ENCODE results near the gene DLK1. TPM values are rescaled to one million over a fixed set of nuclear protein-coding genes. Genes with fewer than 3 reads are reported as not detected.

The DLK1 gene
- total and polyA plus RNA-seq, 8 donors, result 7.7 to 65.5 (median 15.2) TPM

DNA sequence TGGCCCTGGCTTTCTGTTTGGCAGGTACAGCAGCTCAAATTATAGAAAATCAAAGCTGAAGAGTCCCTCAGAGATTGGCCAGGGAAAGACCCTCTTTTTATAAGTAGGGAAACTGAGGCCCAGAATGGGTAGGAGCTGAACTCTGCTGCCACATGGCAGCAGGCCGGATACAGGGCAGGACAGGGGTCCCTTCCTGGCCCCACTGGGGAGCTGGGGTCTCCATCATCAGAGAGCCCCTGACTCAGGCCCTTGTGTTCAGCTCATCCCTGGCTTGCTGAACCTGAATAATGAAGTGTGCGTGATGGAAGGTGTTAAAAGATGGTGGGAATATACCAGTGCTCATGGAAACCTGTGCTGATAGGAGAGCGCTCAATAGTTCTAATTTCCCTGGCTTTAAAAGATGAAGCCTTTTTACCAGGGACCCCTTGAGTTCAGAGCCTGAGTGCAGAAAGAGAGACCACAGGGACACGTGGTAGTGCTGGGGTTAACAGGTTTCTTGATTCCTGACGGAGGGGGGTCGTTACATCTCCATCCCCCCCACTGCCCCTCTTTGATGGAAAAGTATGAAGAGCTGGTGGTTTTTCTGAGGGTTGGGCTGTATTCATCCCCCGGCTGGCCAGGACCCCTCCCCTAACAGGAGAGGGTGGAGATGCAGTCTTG is 4.4 kb downstream of the DLK1 start:
- Histone ChIP-seq H3K9me3 (no peaks in the 10 kb centered on the region), H3K4me1 (no peaks in the 10 kb centered on the region), H3K27me3 (peaks cover 0 to 2% (median 0%) of the 10 kb centered on the region in 4 donors), H3K36me3 (no peaks in the 10 kb centered on the region), H3K27ac (no peak overlapping the region), H3K4me3 (no peak overlapping the region)
- DNase-seq (no peak), ATAC-seq (no peak), FAIRE-seq (no peak)
- WGBS, 2 donors, result 61 to 71% methylated on average over 7 of the region's 7 CpGs
- intact Hi-C loops (cut with DNase I), result no loop called here
- no peak for TF ChIP-seq CTCF (IDR thresholded peaks at IDR 0.05)

- no peak for TF ChIP-seq CTCF (IDR thresholded peaks at IDR 0.05)
- WGBS, 2 donors, result 70 to 79% methylated on average over 34 of the region's 34 CpGs
- FAIRE-seq (no peak), ATAC-seq (no peak), DNase-seq (peak in 1 of 6 donors; percentile 49)
- Histone ChIP-seq H3K27me3 (peaks cover 0 to 2% (median 0%) of the 10 kb centered on the region in 4 donors), H3K27ac (no peak overlapping the region), H3K4me1 (no peaks in the 10 kb centered on the region), H3K9me3 (no peaks in the 10 kb centered on the region), H3K4me3 (no peak overlapping the region), H3K36me3 (no peaks in the 10 kb centered on the region)
- intact Hi-C loops (cut with DNase I), result no loop called here
These were observed 5.4 kb downstream of the DLK1 start for GRCh38 chr14:100731846-100732765.

GRCh38 chr14:100732766-100733100 is 6.0 kb downstream of the DLK1 start:
- intact Hi-C loops (cut with DNase I), result no loop called here
- DNase-seq (peak in 1 of 6 donors; percentile 38), ATAC-seq (no peak), FAIRE-seq (no peak)
- 60 to 65% methylated on average over 7 of the region's 7 CpGs for WGBS, 2 donors
- Histone ChIP-seq H3K4me1 (no peaks in the 10 kb centered on the region), H3K36me3 (no peaks in the 10 kb centered on the region), H3K4me3 (no peak overlapping the region), H3K9me3 (no peaks in the 10 kb centered on the region), H3K27ac (no peak overlapping the region), H3K27me3 (peaks cover 0 to 2% (median 0%) of the 10 kb centered on the region in 4 donors)
- TF ChIP-seq CTCF (IDR thresholded peaks at IDR 0.05), result no peak

DNA sequence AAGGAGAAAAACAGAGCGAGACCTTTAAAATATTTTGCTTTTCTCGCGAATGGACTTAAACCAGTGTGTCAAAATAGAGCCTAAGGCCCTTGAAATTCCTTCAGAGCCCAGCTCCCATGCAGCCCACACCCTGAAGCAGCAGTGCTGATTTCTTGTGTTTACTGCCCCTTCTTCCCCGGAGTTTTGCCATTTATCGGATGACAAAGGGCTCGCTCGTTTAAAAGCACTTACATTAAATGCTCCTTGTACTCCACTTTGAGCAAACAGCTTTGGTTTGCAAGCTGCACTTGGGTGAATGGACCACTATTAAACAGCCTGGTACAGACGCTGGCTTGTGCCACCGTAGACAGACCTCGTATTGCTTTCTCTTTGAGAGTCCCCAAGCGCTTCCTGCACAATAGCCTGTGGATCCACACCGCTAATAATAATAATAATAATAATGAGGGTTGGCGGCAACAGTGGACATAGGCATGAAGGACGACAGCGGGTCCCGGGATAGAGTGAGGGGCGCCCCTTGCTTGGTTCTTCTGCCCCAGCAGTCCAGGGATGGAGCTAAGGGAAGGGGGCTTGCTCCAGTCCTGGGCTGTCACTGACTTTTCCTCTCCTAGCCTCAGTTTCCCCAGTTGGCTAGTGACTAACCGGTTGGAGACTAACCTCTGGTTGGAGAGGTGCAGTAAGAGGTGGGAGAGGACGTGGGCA is 6.6 kb downstream of the DLK1 start:
- WGBS, 2 donors, result 72 to 81% methylated on average over 19 of the region's 19 CpGs
- FAIRE-seq, result no peak
- H3K27me3 ChIP-seq, result peaks cover 0 to 2% (median 0%) of the 10 kb centered on the region in 4 donors
- TF ChIP-seq CTCF (IDR thresholded peaks at IDR 0.05), result no peak
- no peaks in the 10 kb centered on the region for H3K36me3 ChIP-seq
- ATAC-seq, result no peak
- no peak overlapping the region for H3K4me3 ChIP-seq
- peak in 1 of 6 donors; percentile 9 for DNase-seq
- H3K9me3 ChIP-seq, result no peaks in the 10 kb centered on the region
- H3K27ac ChIP-seq, result no peak overlapping the region
- intact Hi-C loops (cut with DNase I), result no loop called here
- no peaks in the 10 kb centered on the region for H3K4me1 ChIP-seq

All from pancreas (tissue), 10 donors.